SK-N-SH (cell line): ENCODE measurements around the gene PAQR5. TPM values are rescaled to one million over a fixed set of nuclear protein-coding genes. Genes with fewer than 3 reads are reported as not detected.

Experiments
- CTCF ChIA-PET: fragments of 300-600, 350-600 bp; formaldehyde crosslinking; extraction: SDS; loops from one replicate; lab custom pipeline; 2021; lab: Yijun Ruan, JAX
- POLR2A ChIA-PET: fragments of 350-600 bp; sonication (Branson Sonifier 250); formaldehyde crosslinking; extraction: SDS; loops from one replicate; lab custom pipeline; 2020; ENCODE audit warnings: antibody characterized with exemption, inconsistent platforms; lab: Yijun Ruan, JAX
- DNase-seq: peaks from one replicate; pipeline ENCODE4 v3.0.0; 2012
- H2AFZ ChIP-seq: fragments of 200-600 bp; sonication (generic); 2 replicates; pipeline ENCODE4 v1.8.1; 2016; ENCODE audit warnings: antibody characterized with exemption, mild to moderate bottlenecking, low read depth
- H3F3A ChIP-seq: fragments of 200-600 bp; sonication (generic); replicated peaks from 2 replicates; pipeline ENCODE3; 2016; ENCODE audit warnings: antibody characterized with exemption, mild to moderate bottlenecking; ENCODE audit not compliant: insufficient read depth
- H3K27ac ChIP-seq, 2 experiments: fragments of 200-500 bp in 1 of 2; fragments of 200-600 bp in 1 of 2; sonication (Bioruptor generic) in 1 of 2; sonication (generic), shearing (Covaris generic) in 1 of 2; 2 replicates each; pipeline versions ENCODE4 v1.5.1 to v1.6.1; 2014 to 2016; ENCODE audit warnings: low read depth in 2 of 2, inconsistent platforms in 1 of 2, low read length in 1 of 2, mild to moderate bottlenecking in 1 of 2, mixed read lengths in 1 of 2
- H3K27me3 ChIP-seq: fragments of 200-600 bp; sonication (generic), shearing (Covaris generic); 2 replicates; pipeline ENCODE4 v1.6.1; 2016; ENCODE audit warnings: mixed run types; ENCODE audit not compliant: insufficient read depth
- H3K36me3 ChIP-seq, 2 experiments: fragments of 200-500 bp in 1 of 2; fragments of 200-600 bp in 1 of 2; sonication (Bioruptor generic) in 1 of 2; sonication (generic) in 1 of 2; replicated peaks in 1 of 2; 2 replicates each; pipeline versions ENCODE3 to v1.5.1; 2014 to 2016; ENCODE audit warnings: low read length in 1 of 2, mild to moderate bottlenecking in 1 of 2; ENCODE audit not compliant: insufficient read depth in 2 of 2, control insufficient read depth in 1 of 2
- H3K4me1 ChIP-seq, 2 experiments: fragments of 200-500 bp in 1 of 2; fragments of 200-600 bp in 1 of 2; sonication (Bioruptor generic) in 1 of 2; sonication (generic), shearing (Covaris generic) in 1 of 2; 2 replicates each; pipeline versions ENCODE4 v1.5.1 to v1.6.1; 2014 to 2016; ENCODE audit warnings: low read depth in 1 of 2, low read length in 1 of 2, mixed run types in 1 of 2; ENCODE audit not compliant: insufficient read depth in 2 of 2, control insufficient read depth in 1 of 2
- H3K4me2 ChIP-seq: fragments of 200-600 bp; sonication (generic), shearing (Covaris generic); 2 replicates; pipeline ENCODE4 v1.6.1; 2017; ENCODE audit warnings: mixed run types
- H3K4me3 ChIP-seq, 2 experiments: fragments of 200-500 bp in 1 of 2; fragments of 200-600 bp in 1 of 2; sonication (Bioruptor generic) in 1 of 2; sonication (generic), shearing (Covaris generic) in 1 of 2; 2 replicates each; pipeline versions ENCODE4 v1.5.1 to v1.8.1; 2014 to 2016; ENCODE audit warnings: low read depth in 2 of 2, inconsistent platforms in 1 of 2, low read length in 1 of 2, mild to moderate bottlenecking in 1 of 2, mixed read lengths in 1 of 2, moderate library complexity in 1 of 2
- H3K79me2 ChIP-seq: fragments of 200-600 bp; sonication (generic); 2 replicates; pipeline ENCODE4 v1.8.1; 2017; ENCODE audit warnings: mild to moderate bottlenecking; ENCODE audit not compliant: insufficient read depth
- H3K9ac ChIP-seq: fragments of 200-600 bp; sonication (generic); 2 replicates; pipeline ENCODE4 v1.6.1; 2017; ENCODE audit warnings: mixed run types
- H3K9me2 ChIP-seq: fragments of 200-600 bp; sonication (generic); 2 replicates; pipeline ENCODE4 v1.6.1; 2017; ENCODE audit warnings: mixed run types
- H3K9me3 ChIP-seq: fragments of 200-600 bp; sonication (generic); 2 replicates; pipeline ENCODE4 v1.6.1; 2017; ENCODE audit warnings: mixed run types, mild to moderate bottlenecking, moderate library complexity
- H4K20me1 ChIP-seq: fragments of 200-600 bp; sonication (generic); 2 replicates; pipeline ENCODE4 v1.6.1; 2017; ENCODE audit warnings: mild to moderate bottlenecking, mixed run types; ENCODE audit not compliant: insufficient read depth
- GABPA ChIP-seq: IDR thresholded peaks from 2 replicates; pipeline ENCODE4 v1.4.0; 2012; ENCODE audit warnings: low read depth, mild to moderate bottlenecking
- JUND ChIP-seq: IDR thresholded peaks from 2 replicates; pipeline ENCODE4 v1.4.0; 2012
- MAX ChIP-seq: IDR thresholded peaks from 2 replicates; pipeline ENCODE4 v1.4.0; 2012; ENCODE audit warnings: low read depth
- NFIC ChIP-seq: IDR thresholded peaks from 2 replicates; pipeline ENCODE4 v1.4.0; 2012; ENCODE audit warnings: borderline replicate concordance
- POLR2AphosphoS5 ChIP-seq: IDR thresholded peaks from 2 replicates; pipeline ENCODE4 v1.6.1; 2012; ENCODE audit warnings: low read depth, low read length
- RCOR1 ChIP-seq: fragments of 150-350 bp; IDR thresholded peaks from 2 replicates; pipeline ENCODE4 v1.6.1; 2017; ENCODE audit warnings: antibody characterized with exemption, low read length
- REST ChIP-seq: IDR thresholded peaks from 2 replicates; pipeline ENCODE4 v1.6.1; 2012; ENCODE audit warnings: mild to moderate bottlenecking, low read depth, low read length, moderate library complexity
- SMC3 ChIP-seq: IDR thresholded peaks from 2 replicates; pipeline ENCODE4 v1.6.1; 2012; ENCODE audit warnings: low read depth, low read length, improper control_type of control experiment
- TAF1 ChIP-seq: IDR thresholded peaks from 2 replicates; pipeline ENCODE4 v1.6.1; 2012; ENCODE audit warnings: low read depth, mild to moderate bottlenecking, low read length, moderate library complexity, borderline replicate concordance
- TEAD4 ChIP-seq: IDR thresholded peaks from 2 replicates; pipeline ENCODE4 v1.4.0; 2012; ENCODE audit warnings: mild to moderate bottlenecking, borderline replicate concordance; ENCODE audit not compliant: insufficient read depth
- USF2 ChIP-seq: fragments of 150-350 bp; IDR thresholded peaks from 2 replicates; pipeline ENCODE4 v1.6.1; 2017; ENCODE audit warnings: antibody characterized with exemption, low read length, low read depth, borderline replicate concordance
- YY1 ChIP-seq: IDR thresholded peaks from 2 replicates; pipeline ENCODE4 v1.4.0; 2012; ENCODE audit warnings: low read depth, mild to moderate bottlenecking
- ZBTB33 ChIP-seq: IDR thresholded peaks from 2 replicates; pipeline ENCODE4 v1.4.0; 2012; ENCODE audit warnings: low read depth, borderline replicate concordance
- WGBS: methylation state at CpG from one replicate; pipeline ENCODE4 v1.1.6; 2017; ENCODE audit warnings: low lambda C conversion rate; 5-methylcytosine and 5-hydroxymethylcytosine counted together
- polyA plus RNA-seq, 3 experiments: library from polyadenylated mRNA; depleted of rRNA; stranded (reverse); fragments of >200 nt; gene quantifications; 2 replicates each; pipeline ENCODE4 v1.2.3, GENCODE V29; 2012

Gene PAQR5
- polyA plus RNA-seq, 1 of the 3 experiments (the other 2 are of a cell fraction), result 3.9 TPM

GRCh38 chr15:69318033-69318432, 19.3 kb downstream of the PAQR5 start:
- Histone ChIP-seq H3K27ac (no peak overlapping the region), H3F3A (no peaks in the 10 kb centered on the region), H4K20me1 (no peaks in the 10 kb centered on the region), H3K4me1 (peaks cover 0 to 13% of the 10 kb centered on the region in 2 experiments; a peak in 3 of 4 replicates), H3K4me3 (no peak overlapping the region), H3K79me2 (no peaks in the 10 kb centered on the region), H3K36me3 (no peaks in the 10 kb centered on the region), H3K9ac (no peak overlapping the region), H3K9me2 (no peaks in the 10 kb centered on the region), H3K4me2 (no peak overlapping the region), H3K27me3 (no peaks in the 10 kb centered on the region), H2AFZ (no peak overlapping the region), H3K9me3 (no peaks in the 10 kb centered on the region)
- 96% methylated on average over 4 of the region's 7 CpGs for WGBS
- peak; percentile 4 for DNase-seq
- POLR2A ChIA-PET, result no interaction called here
- TF ChIP-seq USF2 (no peak), NFIC (no peak), TEAD4 (no peak), SMC3 (no peak), TAF1 (no peak), JUND (no peak), MAX (no peak), POLR2AphosphoS5 (no peak), GABPA (no peak), ZBTB33 (no peak), YY1 (no peak), RCOR1 (no peak), REST (no peak)
- CTCF ChIA-PET, result interaction anchor here (1.1 to 1.3 kb wide), 2 partner anchors 12 to 259 kb away, joined by 3 read pairs; no protein-coding TSS in a partner anchor
